ENCODE results near the gene DPP10.

Gene DPP10

GRCh38 chr2:115874427-115874826 lies 1432.0 kb downstream of the DPP10 start:
- no peak overlapping the region for H3K27ac ChIP-seq (ENCODE audit: extremely low read depth, low read depth, low read length)
- ChIA-PET CTCF (no interaction called here), POLR2A (no interaction called here)
- no peaks in the 10 kb centered on the region for H3K36me3 ChIP-seq (ENCODE audit: control insufficient read depth in 2 of 2, insufficient read depth in 1 of 2, low read length in 2 of 2)
- H3K4me1 ChIP-seq (ENCODE audit: control insufficient read depth, insufficient read depth, low read length), result no peaks in the 10 kb centered on the region
- H3K9me3 ChIP-seq (ENCODE audit: control insufficient read depth, insufficient read depth, low read depth, low read length), result no peaks in the 10 kb centered on the region
- H3K4me3 ChIP-seq (ENCODE audit: low read depth, low read length), result no peak overlapping the region
- TF ChIP-seq KLF10 (tag by site-specific recombination; IDR thresholded peaks at IDR 0.05) (no peak), ZSCAN16 (tag by site-specific recombination; IDR thresholded peaks at IDR 0.05) (no peak), ZNF518A (tag by site-specific recombination; conservative IDR thresholded peaks at IDR 0.05; ENCODE audit: low read depth) (no peak), ZBTB8A (tag by site-specific recombination; IDR thresholded peaks at IDR 0.05) (no peak), KLF1 (tag by site-specific recombination; IDR thresholded peaks at IDR 0.05) (no peak), ZBTB7A (tag by site-specific recombination; IDR thresholded peaks at IDR 0.05; ENCODE audit: low read depth) (no peak), ZSCAN23 (tag by site-specific recombination; IDR thresholded peaks at IDR 0.05) (no peak), ZNF600 (tag by site-specific recombination; IDR thresholded peaks at IDR 0.05) (no peak), ZBTB49 (tag by site-specific recombination; IDR thresholded peaks at IDR 0.05; ENCODE audit: low read depth) (no peak), ZNF302 (tag by site-specific recombination; IDR thresholded peaks at IDR 0.05; ENCODE audit: low read depth) (no peak), BCL11B (tag by site-specific recombination; IDR thresholded peaks at IDR 0.05; ENCODE audit: low read depth) (no peak), ZNF513 (tag by site-specific recombination; IDR thresholded peaks at IDR 0.05) (no peak), ZNF626 (tag by site-specific recombination; IDR thresholded peaks at IDR 0.05) (no peak), YY2 (tag by site-specific recombination; IDR thresholded peaks at IDR 0.05) (no peak), ZFP37 (tag by site-specific recombination; IDR thresholded peaks at IDR 0.05) (no peak), ZNF26 (tag by site-specific recombination; IDR thresholded peaks at IDR 0.05) (no peak), ZNF473 (tag by site-specific recombination; IDR thresholded peaks at IDR 0.05) (no peak), ZNF184 (tag by site-specific recombination; IDR thresholded peaks at IDR 0.05) (no peak), ZNF202 (tag by site-specific recombination; IDR thresholded peaks at IDR 0.05; ENCODE audit: borderline replicate concordance) (no peak)
